HEK293T (cell line): Measurements from ENCODE around the gene ASGR1.
"Not testable (repeated sequence)": the region's sequence is repeated elsewhere in the genome, so short reads cannot be mapped to it uniquely, and the experiment has no call there.

Source experiments
- CTCF ChIA-PET: fragments of 350-600 bp; formaldehyde crosslinking; extraction: SDS; loops from one replicate; lab custom pipeline; 2021; ENCODE audit warnings: antibody characterized with exemption, inconsistent platforms; lab: Yijun Ruan, JAX
- POLR2A ChIA-PET: fragments of 350-600 bp; formaldehyde crosslinking; extraction: SDS; loops from one replicate; lab custom pipeline; 2020; ENCODE audit warnings: antibody characterized with exemption, inconsistent platforms; lab: Yijun Ruan, JAX
- DNase-seq: peaks from one replicate; pipeline ENCODE4 v3.0.0; 2012; ENCODE audit warnings: mixed read lengths; ENCODE audit errors: extremely low spot score
- ARNT ChIP-seq: fragments of 450-650 bp; IDR thresholded peaks from 2 replicates; pipeline ENCODE4 v1.6.1; 2017; ENCODE audit warnings: mild to moderate bottlenecking
- BHLHE40 ChIP-seq: fragments of 450-650 bp; IDR thresholded peaks from 2 replicates; pipeline ENCODE4 v1.6.1; 2016; ENCODE audit warnings: mild to moderate bottlenecking, moderate library complexity, borderline replicate concordance
- CTBP1 ChIP-seq: fragments of 450-650 bp; IDR thresholded peaks from 2 replicates; pipeline ENCODE4 v1.6.1; 2016; ENCODE audit warnings: borderline replicate concordance
- ELF4 ChIP-seq: fragments of 450-650 bp; IDR thresholded peaks from 2 replicates; pipeline ENCODE4 v1.6.1; 2017; ENCODE audit warnings: antibody characterized with exemption
- FOXA1 ChIP-seq: fragments of 450-650 bp; IDR thresholded peaks from 2 replicates; pipeline ENCODE4 v1.6.1; 2016; ENCODE audit warnings: mild to moderate bottlenecking
- FOXK2 ChIP-seq: fragments of 450-650 bp; IDR thresholded peaks from 2 replicates; pipeline ENCODE4 v1.6.1; 2016; ENCODE audit warnings: mild to moderate bottlenecking
- FOXM1 ChIP-seq: fragments of 450-650 bp; IDR thresholded peaks from 2 replicates; pipeline ENCODE4 v1.6.1; 2017; ENCODE audit warnings: mild to moderate bottlenecking, borderline replicate concordance
- HDGF ChIP-seq: fragments of 450-650 bp; IDR thresholded peaks from 2 replicates; pipeline ENCODE4 v1.6.1; 2017; ENCODE audit warnings: antibody characterized with exemption, borderline replicate concordance
- L3MBTL2 ChIP-seq: fragments of 450-650 bp; conservative IDR thresholded peaks from 2 replicates; pipeline ENCODE4 v1.6.1; 2016; ENCODE audit warnings: mild to moderate bottlenecking
- LEF1 ChIP-seq: fragments of 450-650 bp; IDR thresholded peaks from 2 replicates; pipeline ENCODE4 v1.6.1; 2017; ENCODE audit warnings: mild to moderate bottlenecking, borderline replicate concordance
- NFRKB ChIP-seq: fragments of 450-650 bp; IDR thresholded peaks from 2 replicates; pipeline ENCODE4 v1.6.1; 2016; ENCODE audit warnings: mild to moderate bottlenecking, moderate library complexity
- PKNOX1 ChIP-seq: fragments of 450-650 bp; IDR thresholded peaks from 2 replicates; pipeline ENCODE4 v1.6.1; 2016
- SP1 ChIP-seq: fragments of 450-650 bp; IDR thresholded peaks from 2 replicates; pipeline ENCODE4 v1.6.1; 2017
- SUZ12 ChIP-seq: fragments of 450-650 bp; IDR thresholded peaks from 2 replicates; pipeline ENCODE4 v1.6.1; 2016; ENCODE audit warnings: mild to moderate bottlenecking
- TARDBP ChIP-seq: fragments of 450-650 bp; IDR thresholded peaks from 2 replicates; pipeline ENCODE4 v1.6.1; 2016
- ZNF384 ChIP-seq: fragments of 450-650 bp; IDR thresholded peaks from 2 replicates; pipeline ENCODE4 v1.6.1; 2016

Gene ASGR1

GRCh38 chr17:7174603-7175326 is 4.4 kb downstream of the ASGR1 start:
- TF ChIP-seq PKNOX1 = no peak
- DNase-seq = no peak
- ChIA-PET CTCF (no interaction called here), POLR2A (no interaction called here)

- ChIA-PET POLR2A (no interaction called here), CTCF (no interaction called here)
- TF ChIP-seq ZNF384 (no peak), SUZ12 (no peak), FOXM1 (no peak), HDGF (no peak), L3MBTL2 (no peak), TARDBP (no peak), BHLHE40 (no peak), ARNT (no peak), SP1 (no peak), PKNOX1 (no peak), CTBP1 (no peak), FOXA1 (no peak), ELF4 (no peak), NFRKB (no peak), FOXK2 (no peak), LEF1 (no peak)
- DNase-seq = no peak
These were observed 5.2 kb downstream of the ASGR1 start for GRCh38 chr17:7173687-7174602.

GRCh38 chr17:7172522-7173191 is 6.5 kb downstream of the ASGR1 start:
- DNase-seq, POLR2A ChIA-PET, CTCF ChIA-PET: not testable (repeated sequence)

GRCh38 chr17:7169565-7169908 is 9.6 kb downstream of the ASGR1 start:
- POLR2A ChIA-PET, DNase-seq: not testable (repeated sequence)
- CTCF ChIA-PET = interaction anchor here (0.7 kb wide), 1 partner anchor 22 kb away, joined by 4 read pairs; no protein-coding TSS in a partner anchor

- DNase-seq, CTCF ChIA-PET: not testable (repeated sequence)
- POLR2A ChIA-PET = interaction anchor here (2.1 kb wide), 1 partner anchor 8 kb away, joined by 6 read pairs; no protein-coding TSS in a partner anchor
These were observed 10.2 kb downstream of the ASGR1 start for GRCh38 chr17:7168841-7169564.

- ChIA-PET POLR2A (interaction anchor here (2.1 kb wide), 1 partner anchor 10 kb away, joined by 6 read pairs; no protein-coding TSS in a partner anchor), CTCF (no interaction called here)
- no peak for DNase-seq
- TF ChIP-seq L3MBTL2 (no peak), PKNOX1 (no peak), FOXK2 (no peak), SUZ12 (no peak), LEF1 (no peak), NFRKB (no peak), ZNF384 (no peak), BHLHE40 (no peak), FOXA1 (no peak), TARDBP (no peak), ARNT (no peak), CTBP1 (no peak), HDGF (no peak), ELF4 (no peak)
These were observed 11.3 kb downstream of the ASGR1 start for GRCh38 chr17:7167832-7168231.
